ENCODE results near the gene MPPED2.

Gene MPPED2

GRCh38 chr11:30521297-30522071 is 64.7 kb downstream of the MPPED2 start:
- no peak for TF ChIP-seq CTCF (IDR thresholded peaks at IDR 0.05; ENCODE audit: low read depth, low read length, missing control alignments)
- H3K4me3 ChIP-seq (ENCODE audit: low read depth, low read length): no peak overlapping the region
- no peak for DNase-seq (ENCODE audit: low read depth)

GRCh38 chr11:30513087-30513486 is 73.1 kb downstream of the MPPED2 start:
- no peak for DNase-seq (ENCODE audit: low read depth)
- H3K4me3 ChIP-seq (ENCODE audit: low read depth, low read length): no peak overlapping the region
- TF ChIP-seq CTCF (IDR thresholded peaks at IDR 0.05; ENCODE audit: low read depth, low read length, missing control alignments): no peak

- H3K4me3 ChIP-seq (ENCODE audit: low read depth, low read length): no peak overlapping the region
- no peak for TF ChIP-seq CTCF (IDR thresholded peaks at IDR 0.05; ENCODE audit: low read depth, low read length, missing control alignments)
- DNase-seq (ENCODE audit: low read depth): no peak
Observed at GRCh38 chr11:30511408-30511807, 74.7 kb downstream of the MPPED2 start.

- no peak for TF ChIP-seq CTCF (IDR thresholded peaks at IDR 0.05; ENCODE audit: low read depth, low read length, missing control alignments)
- DNase-seq (ENCODE audit: low read depth): no peak
- H3K4me3 ChIP-seq (ENCODE audit: low read depth, low read length): no peak overlapping the region
Observed at GRCh38 chr11:30510750-30511149, 75.4 kb downstream of the MPPED2 start.

GRCh38 chr11:30509364-30509763 is 76.8 kb downstream of the MPPED2 start:
- no peak overlapping the region for H3K4me3 ChIP-seq (ENCODE audit: low read depth, low read length)
- TF ChIP-seq CTCF (IDR thresholded peaks at IDR 0.05; ENCODE audit: low read depth, low read length, missing control alignments): no peak
- no peak for DNase-seq (ENCODE audit: low read depth)

- TF ChIP-seq CTCF (IDR thresholded peaks at IDR 0.05; ENCODE audit: low read depth, low read length, missing control alignments): no peak
- no peak for DNase-seq (ENCODE audit: low read depth)
- no peak overlapping the region for H3K4me3 ChIP-seq (ENCODE audit: low read depth, low read length)
Observed at GRCh38 chr11:30508594-30508993, 77.6 kb downstream of the MPPED2 start.

- no peak overlapping the region for H3K4me3 ChIP-seq (ENCODE audit: low read depth, low read length)
- no peak for TF ChIP-seq CTCF (IDR thresholded peaks at IDR 0.05; ENCODE audit: low read depth, low read length, missing control alignments)
- no peak for DNase-seq (ENCODE audit: low read depth)
Observed at GRCh38 chr11:30505603-30506002, 80.5 kb downstream of the MPPED2 start.
